Brain microvascular endothelial cell (primary cell): ENCODE data around the gene BTBD6.

Source experiments
- DNase-seq: peaks from one replicate; pipeline ENCODE4 v3.0.0-alpha.2; 2020
- H3K27ac ChIP-seq: fragments of 250-450 bp; sonication (Bioruptor Pico); 2 replicates; pipeline ENCODE4 v1.5.1; 2020; ENCODE audit warnings: mild to moderate bottlenecking, moderate library complexity
- H3K27me3 ChIP-seq: fragments of 250-450 bp; sonication (Bioruptor Pico); replicated peaks from 2 replicates; pipeline ENCODE4 v1.5.1; 2020; ENCODE audit warnings: mild to moderate bottlenecking
- H3K36me3 ChIP-seq: fragments of 250-450 bp; sonication (Bioruptor Pico); replicated peaks from 2 replicates; pipeline ENCODE4 v1.5.1; 2020; ENCODE audit warnings: mild to moderate bottlenecking
- H3K4me3 ChIP-seq: 2 replicates; pipeline ENCODE4 v1.5.1; 2011; ENCODE audit warnings: low read depth, mild to moderate bottlenecking, control low read depth, low read length, moderate library complexity
- in situ Hi-C: cut with HindIII; loops from 2 replicates; pipeline ENCODE4 v1.10.0; 2017; ENCODE audit warnings: low sequenced_read_pairs, low pct_ligation_motif_present
- TF ChIP-seq, protein P1 (sequence below): IDR thresholded peaks from 2 replicates; pipeline ENCODE4 v1.5.1; 2011; ENCODE audit warnings: low read depth, mild to moderate bottlenecking, moderate library complexity, low read length, control low read depth, inconsistent platforms; ENCODE audit errors: missing control alignments

Gene BTBD6

DNA sequence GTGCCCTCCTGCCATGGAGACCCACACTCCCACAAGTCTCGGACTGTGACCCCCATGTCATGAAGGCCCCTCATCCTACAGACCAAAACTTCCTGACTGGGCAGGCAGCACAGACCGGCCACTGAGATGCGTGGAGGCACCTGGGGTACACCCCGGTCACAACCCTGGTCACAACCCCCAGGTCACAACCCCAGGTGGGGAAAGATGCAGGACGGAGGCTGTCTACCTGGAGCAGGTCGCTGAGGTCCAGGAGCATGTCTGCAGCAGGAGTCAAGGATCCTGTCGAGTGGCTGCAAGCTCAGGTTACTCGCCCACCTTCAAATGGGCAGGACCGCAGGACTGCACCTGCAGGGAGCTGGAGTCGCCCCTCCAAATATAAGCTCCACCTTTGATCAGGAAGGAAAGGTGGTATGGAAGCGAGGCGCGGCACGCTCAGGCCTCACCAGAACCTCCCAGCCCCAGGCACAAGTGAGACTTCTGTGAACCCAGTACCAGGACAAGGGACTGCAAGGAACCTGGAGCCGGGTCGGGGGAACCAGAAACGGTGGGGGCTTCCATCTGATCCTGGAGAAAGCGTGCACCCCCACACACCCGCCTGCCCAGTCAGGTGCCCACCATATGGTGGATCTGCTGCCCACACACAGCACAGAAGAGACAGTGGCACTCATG is 8.1 kb downstream of the BTBD6 start:
- Histone ChIP-seq H3K27me3 (no peaks in the 10 kb centered on the region), H3K27ac (no peak overlapping the region), H3K4me3 (no peak overlapping the region), H3K36me3 (peaks cover 7% of the 10 kb centered on the region)
- DNase-seq: no peak
- TF ChIP-seq, protein P1, sequence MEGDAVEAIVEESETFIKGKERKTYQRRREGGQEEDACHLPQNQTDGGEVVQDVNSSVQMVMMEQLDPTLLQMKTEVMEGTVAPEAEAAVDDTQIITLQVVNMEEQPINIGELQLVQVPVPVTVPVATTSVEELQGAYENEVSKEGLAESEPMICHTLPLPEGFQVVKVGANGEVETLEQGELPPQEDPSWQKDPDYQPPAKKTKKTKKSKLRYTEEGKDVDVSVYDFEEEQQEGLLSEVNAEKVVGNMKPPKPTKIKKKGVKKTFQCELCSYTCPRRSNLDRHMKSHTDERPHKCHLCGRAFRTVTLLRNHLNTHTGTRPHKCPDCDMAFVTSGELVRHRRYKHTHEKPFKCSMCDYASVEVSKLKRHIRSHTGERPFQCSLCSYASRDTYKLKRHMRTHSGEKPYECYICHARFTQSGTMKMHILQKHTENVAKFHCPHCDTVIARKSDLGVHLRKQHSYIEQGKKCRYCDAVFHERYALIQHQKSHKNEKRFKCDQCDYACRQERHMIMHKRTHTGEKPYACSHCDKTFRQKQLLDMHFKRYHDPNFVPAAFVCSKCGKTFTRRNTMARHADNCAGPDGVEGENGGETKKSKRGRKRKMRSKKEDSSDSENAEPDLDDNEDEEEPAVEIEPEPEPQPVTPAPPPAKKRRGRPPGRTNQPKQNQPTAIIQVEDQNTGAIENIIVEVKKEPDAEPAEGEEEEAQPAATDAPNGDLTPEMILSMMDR: no peak
- in situ Hi-C loops: no loop called here

DNA sequence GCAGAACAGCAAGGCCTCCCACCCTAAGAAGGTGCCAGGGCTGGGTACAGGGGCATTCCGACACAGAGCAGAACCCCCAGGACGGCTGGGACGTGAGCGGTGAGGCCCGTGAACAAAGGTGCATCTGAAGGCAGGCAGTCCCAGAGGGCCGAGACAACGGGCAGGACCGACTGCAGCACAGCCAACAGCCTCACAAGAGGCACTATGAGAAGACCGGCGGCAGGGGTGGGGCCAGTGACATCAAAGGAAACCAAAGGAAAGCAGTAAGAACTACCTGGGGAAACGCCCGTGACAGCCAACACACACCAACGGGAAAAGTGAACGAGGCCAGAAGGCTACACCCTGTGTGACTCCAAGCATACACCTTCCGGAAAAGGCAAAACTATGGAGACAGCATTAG is 9.1 kb downstream of the BTBD6 start:
- TF ChIP-seq, protein P1: no peak
- H3K27ac ChIP-seq: no peak overlapping the region
- no peak for DNase-seq
- in situ Hi-C loops: no loop called here
- H3K27me3 ChIP-seq: no peaks in the 10 kb centered on the region
- no peak overlapping the region for H3K4me3 ChIP-seq
- H3K36me3 ChIP-seq: no peaks in the 10 kb centered on the region

DNA sequence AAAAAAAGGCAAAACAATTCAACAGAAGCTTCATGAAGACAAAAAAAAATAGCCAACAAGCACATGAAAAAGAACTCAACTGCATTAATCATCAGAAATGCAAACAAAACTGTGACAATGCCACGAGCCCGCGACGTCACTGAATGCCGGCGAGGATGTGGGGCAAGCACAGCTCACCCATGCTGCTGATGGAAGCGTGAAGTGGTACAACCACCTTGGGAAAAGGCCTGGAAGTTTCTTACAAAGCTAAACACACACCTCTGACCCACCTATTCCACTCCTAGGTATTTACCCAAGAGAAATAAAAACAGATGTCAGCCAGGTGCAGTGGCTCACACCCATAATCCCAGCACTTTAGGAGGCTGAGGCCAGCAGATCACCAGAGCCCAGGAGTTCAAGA is 10.5 kb downstream of the BTBD6 start:
- TF ChIP-seq, protein P1: no peak
- in situ Hi-C loops: no loop called here

DNA sequence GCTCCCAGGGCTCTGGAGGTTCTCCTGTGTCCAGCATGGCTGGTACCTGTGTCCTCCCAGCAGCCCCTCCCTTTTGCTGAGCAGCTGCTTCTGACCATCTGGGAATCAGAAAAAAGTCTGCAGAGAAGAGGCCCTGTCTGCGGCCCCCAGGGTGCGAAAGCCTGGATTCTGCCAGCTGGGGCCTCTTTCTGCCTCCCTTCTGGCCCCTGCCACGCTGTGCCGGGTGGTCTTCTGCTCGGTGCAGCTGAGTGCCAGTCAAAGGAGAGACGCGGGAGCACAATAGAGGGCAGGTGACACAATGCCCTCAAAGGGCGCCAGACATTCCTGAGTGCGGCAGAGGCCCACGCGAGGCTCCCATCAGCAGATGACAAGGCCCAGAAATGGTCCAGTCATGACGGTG is 12.6 kb downstream of the BTBD6 start:
- Histone ChIP-seq H3K36me3 (no peaks in the 10 kb centered on the region), H3K27me3 (no peaks in the 10 kb centered on the region), H3K4me3 (no peak overlapping the region), H3K27ac (no peak overlapping the region)
- TF ChIP-seq, protein P1: no peak
- in situ Hi-C loops: no loop called here
- DNase-seq: no peak

More for the DNA sequence above, 10.5 kb downstream of the BTBD6 start:
- no peaks in the 10 kb centered on the region for H3K36me3 ChIP-seq
- H3K27ac ChIP-seq: no peak overlapping the region
- peak; percentile 59 for DNase-seq
- no peak overlapping the region for H3K4me3 ChIP-seq
- no peaks in the 10 kb centered on the region for H3K27me3 ChIP-seq

DNA sequence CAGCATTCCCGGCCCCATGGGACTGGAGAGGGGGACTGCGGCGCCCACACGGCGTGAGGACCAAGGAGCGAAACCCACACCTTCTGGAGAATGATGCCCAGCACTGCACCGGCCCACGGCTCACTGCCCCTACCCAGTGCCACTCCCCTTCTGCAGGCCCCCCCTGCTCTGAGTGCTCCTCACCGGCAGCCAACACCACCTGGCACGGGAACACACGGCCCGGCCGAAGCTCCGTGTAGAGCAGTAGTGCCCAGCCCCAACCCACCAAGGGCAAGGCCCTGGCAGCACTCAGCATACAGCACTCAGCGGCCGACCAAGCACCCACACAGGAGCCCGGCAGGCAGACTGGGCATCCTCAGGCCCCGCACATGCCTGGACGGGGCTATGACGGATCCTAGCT is 13.4 kb downstream of the BTBD6 start:
- H3K36me3 ChIP-seq: no peaks in the 10 kb centered on the region

More for the DNA sequence above, 13.4 kb downstream of the BTBD6 start:
- Histone ChIP-seq H3K4me3 (no peak overlapping the region), H3K27me3 (no peaks in the 10 kb centered on the region), H3K27ac (no peak overlapping the region)
- TF ChIP-seq, protein P1: no peak
- in situ Hi-C loops: no loop called here
- no peak for DNase-seq
